HCT116 (cell line): ENCODE data around the gene SEC24C. TPM values are rescaled to one million over a fixed set of nuclear protein-coding genes. Genes with fewer than 3 reads are reported as not detected.

Source experiments
- ATAC-seq: fragments of 200-7000 bp; cut with Tn5 transposase; 2 replicates; pipeline ENCODE4 v1.9.1; 2020; ENCODE audit warnings: mild to moderate bottlenecking, moderate library complexity
- BruUV-seq: library from RNA; stranded (reverse); fragments of 400-500 nt; replicated peaks from 2 replicates; lab custom pipeline; 2021; lab: Mats Ljungman, UMichigan
- CTCF ChIA-PET: fragments of 300-600 bp; sonication (Branson Sonifier 250); formaldehyde crosslinking; loops from one replicate; lab custom pipeline; 2021; ENCODE audit warnings: antibody characterized with exemption; lab: Charles Lee
- POLR2A ChIA-PET: fragments of 300-600, 350-600 bp; sonication (Branson Sonifier 250); formaldehyde crosslinking; loops from one replicate; lab custom pipeline; 2021; ENCODE audit warnings: antibody characterized with exemption; lab: Charles Lee
- RAD21 ChIA-PET, 2 experiments: fragments of 300-600 bp; sonication (Branson Sonifier 250); formaldehyde crosslinking; loops; one replicate each; lab custom pipeline; 2023; ENCODE audit warnings: low total read pairs in 2 of 2; ENCODE audit not compliant: uncharacterized antibody in 2 of 2, unreplicated experiment in 2 of 2, low non-redundant PET in 1 of 2; lab: Charles Lee
- DNase-seq: peaks from one replicate; pipeline ENCODE4 v3.0.0-alpha.2; 2010; ENCODE audit warnings: low read depth, low spot score
- H2AFZ ChIP-seq: fragments of 200-600 bp; shearing (Covaris generic), sonication (generic); 2 replicates; pipeline ENCODE4 v1.6.1; 2017; ENCODE audit warnings: low read depth, mixed run types, mixed read lengths, antibody characterized with exemption, low read length; ENCODE audit not compliant: poor library complexity, severe bottlenecking
- H3K27ac ChIP-seq: 2 replicates; pipeline ENCODE4 v1.5.1; 2012; ENCODE audit warnings: low read depth, low read length
- H3K27me3 ChIP-seq: fragments of 200-600 bp; sonication (generic); 2 replicates; pipeline ENCODE4 v1.6.1; 2016; ENCODE audit warnings: mixed run types, low read length, mixed read lengths; ENCODE audit not compliant: insufficient read depth
- H3K36me3 ChIP-seq, 2 experiments: fragments of 200-500 bp in 1 of 2; fragments of 200-600 bp in 1 of 2; sonication (Bioruptor generic) in 1 of 2; sonication (generic) in 1 of 2; 2 replicates each; pipeline versions ENCODE4 v1.5.1 to v1.6.1; 2014 to 2016; ENCODE audit warnings: low read length in 2 of 2, inconsistent platforms in 1 of 2, mixed read lengths in 1 of 2, mixed run types in 1 of 2; ENCODE audit not compliant: insufficient read depth in 2 of 2, control insufficient read depth in 1 of 2
- H3K4me1 ChIP-seq, 2 experiments: fragments of 200-600 bp in 1 of 2; sonication (generic) in 1 of 2; 2 replicates each; pipeline versions ENCODE4 v1.5.1 to v1.6.1; 2012 to 2017; ENCODE audit warnings: low read length in 2 of 2, inconsistent platforms in 1 of 2, mild to moderate bottlenecking in 1 of 2, mixed read lengths in 1 of 2, mixed run types in 1 of 2, moderate library complexity in 1 of 2; ENCODE audit not compliant: insufficient read depth in 2 of 2, control insufficient read depth in 1 of 2
- H3K4me2 ChIP-seq: fragments of 200-600 bp; sonication (generic); 2 replicates; pipeline ENCODE4 v1.6.1; 2017; ENCODE audit warnings: mixed run types, low read length, mixed read lengths
- H3K4me3 ChIP-seq, 2 experiments: fragments of 200-600 bp in 1 of 2; sonication (generic) in 1 of 2; replicated peaks in 1 of 2; 2 replicates each; pipeline ENCODE4 v1.5.1; 2011 to 2016; ENCODE audit warnings: low read length in 2 of 2, control low read depth in 1 of 2, low read depth in 1 of 2, mild to moderate bottlenecking in 1 of 2, mixed read lengths in 1 of 2, mixed run types in 1 of 2
- H3K79me2 ChIP-seq: fragments of 200-600 bp; sonication (generic); 2 replicates; pipeline ENCODE4 v1.6.1; 2017; ENCODE audit warnings: mild to moderate bottlenecking, mixed run types, low read length, moderate library complexity, mixed read lengths; ENCODE audit not compliant: insufficient read depth
- H3K9ac ChIP-seq: fragments of 200-600 bp; sonication (generic); 2 replicates; pipeline ENCODE4 v1.6.1; 2016; ENCODE audit warnings: low read length, mixed read lengths
- H3K9me2 ChIP-seq: fragments of 200-600 bp; sonication (generic), shearing (Covaris generic); 2 replicates; pipeline ENCODE4 v1.6.1; 2017; ENCODE audit warnings: mixed run types, mild to moderate bottlenecking, moderate library complexity; ENCODE audit not compliant: insufficient read depth
- H3K9me3 ChIP-seq, 2 experiments: fragments of 200-500 bp in 1 of 2; fragments of 200-600 bp in 1 of 2; sonication (Bioruptor generic) in 1 of 2; sonication (generic) in 1 of 2; 2 replicates each; pipeline ENCODE4 v1.6.1; 2014 to 2017; ENCODE audit warnings: low read length in 2 of 2, mixed read lengths in 2 of 2, inconsistent platforms in 1 of 2, low read depth in 1 of 2, mild to moderate bottlenecking in 1 of 2, mixed run types in 1 of 2, moderate library complexity in 1 of 2; ENCODE audit not compliant: control insufficient read depth in 1 of 2, insufficient read depth in 1 of 2
- H4K20me1 ChIP-seq: fragments of 200-600 bp; sonication (generic), shearing (Covaris generic); 2 replicates; pipeline ENCODE4 v1.6.1; 2017; ENCODE audit warnings: mixed run types, mild to moderate bottlenecking, moderate library complexity; ENCODE audit not compliant: insufficient read depth
- ATF3 ChIP-seq: IDR thresholded peaks from 2 replicates; pipeline ENCODE4 v1.6.1; 2012
- EGR1 ChIP-seq: IDR thresholded peaks from 2 replicates; pipeline ENCODE4 v1.6.1; 2012; ENCODE audit warnings: low read depth
- ELF1 ChIP-seq: IDR thresholded peaks from 2 replicates; pipeline ENCODE4 v1.6.1; 2012; ENCODE audit warnings: low read depth, borderline replicate concordance
- EZH2 ChIP-seq: fragments of 200-600 bp; sonication (generic); IDR thresholded peaks from 2 replicates; pipeline ENCODE4 v1.6.1; 2017; ENCODE audit warnings: antibody characterized with exemption, mixed run types
- EZH2phosphoT487 ChIP-seq: fragments of 200-600 bp; IDR thresholded peaks from 2 replicates; pipeline ENCODE4 v1.6.1; 2018; ENCODE audit warnings: antibody characterized with exemption, borderline replicate concordance
- JUND ChIP-seq: IDR thresholded peaks from 2 replicates; pipeline ENCODE4 v1.6.1; 2012
- POLR2A ChIP-seq: IDR thresholded peaks from 2 replicates; pipeline ENCODE4 v1.7.0; 2011; ENCODE audit warnings: borderline replicate concordance; ENCODE audit not compliant: insufficient read depth, insufficient read length; ENCODE audit errors: extremely low read depth
- POLR2AphosphoS5 ChIP-seq: IDR thresholded peaks from 2 replicates; pipeline ENCODE4 v1.6.1; 2011; ENCODE audit warnings: mild to moderate bottlenecking, low read depth, low read length, moderate library complexity
- RAD21 ChIP-seq: IDR thresholded peaks from 2 replicates; pipeline ENCODE4 v1.6.1; 2012; ENCODE audit warnings: low read depth, mild to moderate bottlenecking
- SIN3A ChIP-seq: IDR thresholded peaks from 2 replicates; pipeline ENCODE4 v1.6.1; 2012; ENCODE audit warnings: low read depth
- SP1 ChIP-seq: IDR thresholded peaks from 2 replicates; pipeline ENCODE4 v1.6.1; 2012; ENCODE audit warnings: low read depth
- SRF ChIP-seq: IDR thresholded peaks from 2 replicates; pipeline ENCODE4 v1.6.1; 2012; ENCODE audit warnings: low read depth
- YY1 ChIP-seq: IDR thresholded peaks from 2 replicates; pipeline ENCODE4 v1.6.1; 2011; ENCODE audit warnings: low read length, low read depth, moderate library complexity, mild to moderate bottlenecking; ENCODE audit not compliant: insufficient replicate concordance; ENCODE audit errors: extremely low read depth
- ZNF274 ChIP-seq: fragments of 200-500 bp; sonication (Bioruptor generic); IDR thresholded peaks from 2 replicates; pipeline ENCODE4 v1.6.1; 2014; ENCODE audit warnings: mild to moderate bottlenecking, low read depth, low read length, inconsistent platforms
- intact Hi-C: fragments of 100-400 bp; cut with micrococcal nuclease; formaldehyde crosslinking; loops from 2 replicates; pipeline ENCODE4 v1.10.0; 2022
- total RNA-seq: library from RNA; stranded (reverse); gene quantifications from one replicate; pipeline ENCODE4 v1.2.1, GENCODE V29; 2021; ENCODE audit not compliant: unreplicated experiment
- TF ChIP-seq, protein P1 (sequence below), 3 experiments: fragments of 200-600 bp in 1 of 3; sonication (generic) in 1 of 3; IDR thresholded peaks in 2 of 3; conservative IDR thresholded peaks in 1 of 3; 2 replicates each; pipeline ENCODE4 v1.5.1; 2012 to 2017; ENCODE audit warnings: low read depth in 2 of 3, low read length in 2 of 3, antibody characterized with exemption in 1 of 3, borderline replicate concordance in 1 of 3, control low read depth in 1 of 3, mild to moderate bottlenecking in 1 of 3, mixed read lengths in 1 of 3, mixed run types in 1 of 3, moderate library complexity in 1 of 3; ENCODE audit not compliant: insufficient read depth in 1 of 3
- TF ChIP-seq, protein P2 (sequence below): IDR thresholded peaks from 2 replicates; pipeline ENCODE4 v1.6.1; 2012; ENCODE audit warnings: low read depth
- TF ChIP-seq, protein P3 (sequence below): IDR thresholded peaks from 2 replicates; pipeline ENCODE4 v1.6.1; 2011; ENCODE audit warnings: mild to moderate bottlenecking, low read length, moderate library complexity; ENCODE audit not compliant: insufficient replicate concordance; ENCODE audit errors: extremely low read depth

The SEC24C gene
- total RNA-seq, 1 experiment from 2014 or later = 60.9 TPM

GRCh38 chr10:73810358-73810734, 66.2 kb downstream of the SEC24C start:
- Histone ChIP-seq H3K4me3 (peak overlapping the region; percentile 71 to 81), H3K27ac (no peak overlapping the region), H3K9ac (peak overlapping the region; percentile 78), H3K4me2 (peak overlapping the region; percentile 77), H3K9me3 (no peaks in the 10 kb centered on the region), H2AFZ (no peak overlapping the region), H3K36me3 (peaks cover 8 to 19% of the 10 kb centered on the region in 2 experiments; a peak in 3 of 4 replicates), H4K20me1 (no peaks in the 10 kb centered on the region), H3K79me2 (peaks cover 5% of the 10 kb centered on the region; the same call in 1 of the 2 replicates), H3K4me1 (peaks cover 4 to 26% of the 10 kb centered on the region in 2 experiments; a peak in 3 of 4 replicates), H3K27me3 (no peaks in the 10 kb centered on the region), H3K9me2 (no peaks in the 10 kb centered on the region)
- intact Hi-C loops = no loop called here
- no peak for DNase-seq
- no TSS peak for BruUV-seq
- CTCF ChIA-PET = no interaction called here
- POLR2A ChIA-PET = interaction anchor here (0.7 to 1.4 kb wide), 2 partner anchors 24 to 38 kb away, joined by 3 read pairs; a partner anchor contains a TSS
- TF ChIP-seq SRF (no peak), ATF3 (no peak), RAD21 (no peak), ELF1 (no peak), POLR2A (no peak), ZNF274 (no peak), SP1 (no peak), EGR1 (no peak), EZH2phosphoT487 (no peak), POLR2AphosphoS5 (no peak), YY1 (no peak), JUND (no peak), EZH2 (no peak), SIN3A (no peak)
- TF ChIP-seq, protein P1, sequence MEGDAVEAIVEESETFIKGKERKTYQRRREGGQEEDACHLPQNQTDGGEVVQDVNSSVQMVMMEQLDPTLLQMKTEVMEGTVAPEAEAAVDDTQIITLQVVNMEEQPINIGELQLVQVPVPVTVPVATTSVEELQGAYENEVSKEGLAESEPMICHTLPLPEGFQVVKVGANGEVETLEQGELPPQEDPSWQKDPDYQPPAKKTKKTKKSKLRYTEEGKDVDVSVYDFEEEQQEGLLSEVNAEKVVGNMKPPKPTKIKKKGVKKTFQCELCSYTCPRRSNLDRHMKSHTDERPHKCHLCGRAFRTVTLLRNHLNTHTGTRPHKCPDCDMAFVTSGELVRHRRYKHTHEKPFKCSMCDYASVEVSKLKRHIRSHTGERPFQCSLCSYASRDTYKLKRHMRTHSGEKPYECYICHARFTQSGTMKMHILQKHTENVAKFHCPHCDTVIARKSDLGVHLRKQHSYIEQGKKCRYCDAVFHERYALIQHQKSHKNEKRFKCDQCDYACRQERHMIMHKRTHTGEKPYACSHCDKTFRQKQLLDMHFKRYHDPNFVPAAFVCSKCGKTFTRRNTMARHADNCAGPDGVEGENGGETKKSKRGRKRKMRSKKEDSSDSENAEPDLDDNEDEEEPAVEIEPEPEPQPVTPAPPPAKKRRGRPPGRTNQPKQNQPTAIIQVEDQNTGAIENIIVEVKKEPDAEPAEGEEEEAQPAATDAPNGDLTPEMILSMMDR (IDR thresholded peaks at IDR 0.05 in 2 of 3, conservative IDR thresholded peaks at IDR 0.05 in 1 of 3; ENCODE audit: borderline replicate concordance in 1 of 3, insufficient read depth in 1 of 3, low read depth in 2 of 3, low read length in 2 of 3) = no peak
- TF ChIP-seq, protein P2, sequence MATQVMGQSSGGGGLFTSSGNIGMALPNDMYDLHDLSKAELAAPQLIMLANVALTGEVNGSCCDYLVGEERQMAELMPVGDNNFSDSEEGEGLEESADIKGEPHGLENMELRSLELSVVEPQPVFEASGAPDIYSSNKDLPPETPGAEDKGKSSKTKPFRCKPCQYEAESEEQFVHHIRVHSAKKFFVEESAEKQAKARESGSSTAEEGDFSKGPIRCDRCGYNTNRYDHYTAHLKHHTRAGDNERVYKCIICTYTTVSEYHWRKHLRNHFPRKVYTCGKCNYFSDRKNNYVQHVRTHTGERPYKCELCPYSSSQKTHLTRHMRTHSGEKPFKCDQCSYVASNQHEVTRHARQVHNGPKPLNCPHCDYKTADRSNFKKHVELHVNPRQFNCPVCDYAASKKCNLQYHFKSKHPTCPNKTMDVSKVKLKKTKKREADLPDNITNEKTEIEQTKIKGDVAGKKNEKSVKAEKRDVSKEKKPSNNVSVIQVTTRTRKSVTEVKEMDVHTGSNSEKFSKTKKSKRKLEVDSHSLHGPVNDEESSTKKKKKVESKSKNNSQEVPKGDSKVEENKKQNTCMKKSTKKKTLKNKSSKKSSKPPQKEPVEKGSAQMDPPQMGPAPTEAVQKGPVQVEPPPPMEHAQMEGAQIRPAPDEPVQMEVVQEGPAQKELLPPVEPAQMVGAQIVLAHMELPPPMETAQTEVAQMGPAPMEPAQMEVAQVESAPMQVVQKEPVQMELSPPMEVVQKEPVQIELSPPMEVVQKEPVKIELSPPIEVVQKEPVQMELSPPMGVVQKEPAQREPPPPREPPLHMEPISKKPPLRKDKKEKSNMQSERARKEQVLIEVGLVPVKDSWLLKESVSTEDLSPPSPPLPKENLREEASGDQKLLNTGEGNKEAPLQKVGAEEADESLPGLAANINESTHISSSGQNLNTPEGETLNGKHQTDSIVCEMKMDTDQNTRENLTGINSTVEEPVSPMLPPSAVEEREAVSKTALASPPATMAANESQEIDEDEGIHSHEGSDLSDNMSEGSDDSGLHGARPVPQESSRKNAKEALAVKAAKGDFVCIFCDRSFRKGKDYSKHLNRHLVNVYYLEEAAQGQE = no peak
- TF ChIP-seq, protein P3, sequence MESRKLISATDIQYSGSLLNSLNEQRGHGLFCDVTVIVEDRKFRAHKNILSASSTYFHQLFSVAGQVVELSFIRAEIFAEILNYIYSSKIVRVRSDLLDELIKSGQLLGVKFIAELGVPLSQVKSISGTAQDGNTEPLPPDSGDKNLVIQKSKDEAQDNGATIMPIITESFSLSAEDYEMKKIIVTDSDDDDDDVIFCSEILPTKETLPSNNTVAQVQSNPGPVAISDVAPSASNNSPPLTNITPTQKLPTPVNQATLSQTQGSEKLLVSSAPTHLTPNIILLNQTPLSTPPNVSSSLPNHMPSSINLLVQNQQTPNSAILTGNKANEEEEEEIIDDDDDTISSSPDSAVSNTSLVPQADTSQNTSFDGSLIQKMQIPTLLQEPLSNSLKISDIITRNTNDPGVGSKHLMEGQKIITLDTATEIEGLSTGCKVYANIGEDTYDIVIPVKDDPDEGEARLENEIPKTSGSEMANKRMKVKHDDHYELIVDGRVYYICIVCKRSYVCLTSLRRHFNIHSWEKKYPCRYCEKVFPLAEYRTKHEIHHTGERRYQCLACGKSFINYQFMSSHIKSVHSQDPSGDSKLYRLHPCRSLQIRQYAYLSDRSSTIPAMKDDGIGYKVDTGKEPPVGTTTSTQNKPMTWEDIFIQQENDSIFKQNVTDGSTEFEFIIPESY = no peak
- RAD21 ChIA-PET = no interaction called here
- no peak for ATAC-seq
